ENCODE results near the gene NT5DC3. TPM values are rescaled to one million over a fixed set of nuclear protein-coding genes. Genes with fewer than 3 reads are reported as not detected.

The NT5DC3 gene
- total and polyA plus RNA-seq, 4 donors: 1.3 to 9.0 (median 4.4) TPM

GRCh38 chr12:103799504-103799856, 41.6 kb downstream of the NT5DC3 start:
- H3K4me1 ChIP-seq (ENCODE audit: control insufficient read depth in 4 of 4, insufficient read depth in 4 of 4, low read length in 3 of 4): peaks cover 4 to 17% (median 16%) of the 10 kb centered on the region in 4 donors
- H3K9me3 ChIP-seq (ENCODE audit: control insufficient read depth in 4 of 4, low read length in 3 of 4): no peaks in the 10 kb centered on the region
- 77% methylated on average over 4 of the region's 4 CpGs for WGBS
- no peaks in the 10 kb centered on the region for H3K27me3 ChIP-seq (ENCODE audit: control insufficient read depth in 4 of 4, insufficient read depth in 4 of 4, low read length in 3 of 4)
- no peak overlapping the region for H3K9ac ChIP-seq (ENCODE audit: low read depth in 1 of 2, low read length in 2 of 2)
- peaks cover 3 to 9% (median 6%) of the 10 kb centered on the region in 4 donors for H3K36me3 ChIP-seq (ENCODE audit: control insufficient read depth in 4 of 4, insufficient read depth in 3 of 4, low read depth in 1 of 4, low read length in 3 of 4)
- TF ChIP-seq GABPA (IDR thresholded peaks at IDR 0.05 in 1 of 2, conservative IDR thresholded peaks at IDR 0.05 in 1 of 2): no peak
- TF ChIP-seq FOXA1 (IDR thresholded peaks at IDR 0.05): no peak
- TF ChIP-seq, protein P1, sequence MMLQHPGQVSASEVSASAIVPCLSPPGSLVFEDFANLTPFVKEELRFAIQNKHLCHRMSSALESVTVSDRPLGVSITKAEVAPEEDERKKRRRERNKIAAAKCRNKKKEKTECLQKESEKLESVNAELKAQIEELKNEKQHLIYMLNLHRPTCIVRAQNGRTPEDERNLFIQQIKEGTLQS (IDR thresholded peaks at IDR 0.05): no peak
- TF ChIP-seq RXRA (IDR thresholded peaks at IDR 0.05): no peak
- TF ChIP-seq FOXA2 (IDR thresholded peaks at IDR 0.05): no peak
- peak overlapping the region; percentile 50 to 73 for H3K27ac ChIP-seq (ENCODE audit: low read depth in 1 of 2, low read length in 2 of 2)
- no peak for DNase-seq (ENCODE audit: low spot score)
- H3K4me3 ChIP-seq (ENCODE audit: low read depth in 1 of 3, low read length in 3 of 3): no peak overlapping the region

- Histone ChIP-seq H3K4me1 (ENCODE audit: control insufficient read depth in 4 of 4, insufficient read depth in 4 of 4, low read length in 3 of 4) (peaks cover 4 to 17% (median 16%) of the 10 kb centered on the region in 4 donors), H3K9ac (ENCODE audit: low read depth in 1 of 2, low read length in 2 of 2) (no peak overlapping the region), H3K9me3 (ENCODE audit: control insufficient read depth in 4 of 4, low read length in 3 of 4) (no peaks in the 10 kb centered on the region), H3K27ac (ENCODE audit: low read depth in 1 of 2, low read length in 2 of 2) (no peak overlapping the region), H3K27me3 (ENCODE audit: control insufficient read depth in 4 of 4, insufficient read depth in 4 of 4, low read length in 3 of 4) (no peaks in the 10 kb centered on the region), H3K4me3 (ENCODE audit: low read depth in 1 of 3, low read length in 3 of 3) (no peak overlapping the region), H3K36me3 (ENCODE audit: control insufficient read depth in 4 of 4, insufficient read depth in 3 of 4, low read depth in 1 of 4, low read length in 3 of 4) (peaks cover 3 to 10% (median 8%) of the 10 kb centered on the region in 4 donors)
- TF ChIP-seq, protein P2, sequence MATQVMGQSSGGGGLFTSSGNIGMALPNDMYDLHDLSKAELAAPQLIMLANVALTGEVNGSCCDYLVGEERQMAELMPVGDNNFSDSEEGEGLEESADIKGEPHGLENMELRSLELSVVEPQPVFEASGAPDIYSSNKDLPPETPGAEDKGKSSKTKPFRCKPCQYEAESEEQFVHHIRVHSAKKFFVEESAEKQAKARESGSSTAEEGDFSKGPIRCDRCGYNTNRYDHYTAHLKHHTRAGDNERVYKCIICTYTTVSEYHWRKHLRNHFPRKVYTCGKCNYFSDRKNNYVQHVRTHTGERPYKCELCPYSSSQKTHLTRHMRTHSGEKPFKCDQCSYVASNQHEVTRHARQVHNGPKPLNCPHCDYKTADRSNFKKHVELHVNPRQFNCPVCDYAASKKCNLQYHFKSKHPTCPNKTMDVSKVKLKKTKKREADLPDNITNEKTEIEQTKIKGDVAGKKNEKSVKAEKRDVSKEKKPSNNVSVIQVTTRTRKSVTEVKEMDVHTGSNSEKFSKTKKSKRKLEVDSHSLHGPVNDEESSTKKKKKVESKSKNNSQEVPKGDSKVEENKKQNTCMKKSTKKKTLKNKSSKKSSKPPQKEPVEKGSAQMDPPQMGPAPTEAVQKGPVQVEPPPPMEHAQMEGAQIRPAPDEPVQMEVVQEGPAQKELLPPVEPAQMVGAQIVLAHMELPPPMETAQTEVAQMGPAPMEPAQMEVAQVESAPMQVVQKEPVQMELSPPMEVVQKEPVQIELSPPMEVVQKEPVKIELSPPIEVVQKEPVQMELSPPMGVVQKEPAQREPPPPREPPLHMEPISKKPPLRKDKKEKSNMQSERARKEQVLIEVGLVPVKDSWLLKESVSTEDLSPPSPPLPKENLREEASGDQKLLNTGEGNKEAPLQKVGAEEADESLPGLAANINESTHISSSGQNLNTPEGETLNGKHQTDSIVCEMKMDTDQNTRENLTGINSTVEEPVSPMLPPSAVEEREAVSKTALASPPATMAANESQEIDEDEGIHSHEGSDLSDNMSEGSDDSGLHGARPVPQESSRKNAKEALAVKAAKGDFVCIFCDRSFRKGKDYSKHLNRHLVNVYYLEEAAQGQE (IDR thresholded peaks at IDR 0.05): no peak
- TF ChIP-seq YY1 (IDR thresholded peaks at IDR 0.05): no peak
- TF ChIP-seq FOXA1 (IDR thresholded peaks at IDR 0.05): no peak
- no peak for TF ChIP-seq NR2F2 (IDR thresholded peaks at IDR 0.05)
- no peak for TF ChIP-seq TAF1 (conservative IDR thresholded peaks at IDR 0.05)
- TF ChIP-seq JUND (IDR thresholded peaks at IDR 0.05): no peak
- no peak for TF ChIP-seq RXRA (IDR thresholded peaks at IDR 0.05)
- DNase-seq (ENCODE audit: low spot score): no peak
- WGBS: 96% methylated on average over 4 of the region's 4 CpGs
Observed at GRCh38 chr12:103798586-103798985, 42.4 kb downstream of the NT5DC3 start.

GRCh38 chr12:103794309-103795213, 46.5 kb downstream of the NT5DC3 start:
- H3K9ac ChIP-seq (ENCODE audit: low read depth in 1 of 2, low read length in 2 of 2): no peak overlapping the region
- H3K36me3 ChIP-seq (ENCODE audit: control insufficient read depth in 4 of 4, insufficient read depth in 3 of 4, low read depth in 1 of 4, low read length in 3 of 4): peaks cover 3 to 22% (median 18%) of the 10 kb centered on the region in 4 donors
- H3K27ac ChIP-seq (ENCODE audit: low read depth in 1 of 2, low read length in 2 of 2): no peak overlapping the region
- no peak for DNase-seq (ENCODE audit: low spot score)
- H3K4me3 ChIP-seq (ENCODE audit: low read depth in 1 of 3, low read length in 3 of 3): no peak overlapping the region
- 66% methylated on average over 4 of the region's 4 CpGs for WGBS
- peaks cover 0 to under 1% (median under 1%) of the 10 kb centered on the region in 4 donors for H3K4me1 ChIP-seq (ENCODE audit: control insufficient read depth in 4 of 4, insufficient read depth in 4 of 4, low read length in 3 of 4)
- H3K9me3 ChIP-seq (ENCODE audit: control insufficient read depth in 4 of 4, low read length in 3 of 4): no peaks in the 10 kb centered on the region
- no peaks in the 10 kb centered on the region for H3K27me3 ChIP-seq (ENCODE audit: control insufficient read depth in 4 of 4, insufficient read depth in 4 of 4, low read length in 3 of 4)
- no peak for TF ChIP-seq FOXA1 (IDR thresholded peaks at IDR 0.05)
- TF ChIP-seq, protein P2 (IDR thresholded peaks at IDR 0.05): no peak
- no peak for TF ChIP-seq RAD21 (IDR thresholded peaks at IDR 0.05)
- TF ChIP-seq SP1 (IDR thresholded peaks at IDR 0.05): no peak
- no peak for TF ChIP-seq RXRA (IDR thresholded peaks at IDR 0.05)
- no peak for TF ChIP-seq HNF4A (conservative IDR thresholded peaks at IDR 0.05)
- no peak for TF ChIP-seq ZBTB33 (IDR thresholded peaks at IDR 0.05)
- no peak for TF ChIP-seq EGR1 (IDR thresholded peaks at IDR 0.05; ENCODE audit: low read depth in 2 of 2)
